22Rv1 (cell line): ENCODE measurements around the gene HCN2.

Experiments used
- ZFX ChIP-seq: fragments of 450-650 bp; IDR thresholded peaks from 2 replicates; pipeline ENCODE4 v1.6.1; 2017; ENCODE audit warnings: antibody characterized with exemption, borderline replicate concordance
- TF ChIP-seq, protein P1 (sequence below): fragments of 450-650 bp; IDR thresholded peaks from 2 replicates; pipeline ENCODE4 v1.5.1; 2017; ENCODE audit warnings: mild to moderate bottlenecking

DNA sequence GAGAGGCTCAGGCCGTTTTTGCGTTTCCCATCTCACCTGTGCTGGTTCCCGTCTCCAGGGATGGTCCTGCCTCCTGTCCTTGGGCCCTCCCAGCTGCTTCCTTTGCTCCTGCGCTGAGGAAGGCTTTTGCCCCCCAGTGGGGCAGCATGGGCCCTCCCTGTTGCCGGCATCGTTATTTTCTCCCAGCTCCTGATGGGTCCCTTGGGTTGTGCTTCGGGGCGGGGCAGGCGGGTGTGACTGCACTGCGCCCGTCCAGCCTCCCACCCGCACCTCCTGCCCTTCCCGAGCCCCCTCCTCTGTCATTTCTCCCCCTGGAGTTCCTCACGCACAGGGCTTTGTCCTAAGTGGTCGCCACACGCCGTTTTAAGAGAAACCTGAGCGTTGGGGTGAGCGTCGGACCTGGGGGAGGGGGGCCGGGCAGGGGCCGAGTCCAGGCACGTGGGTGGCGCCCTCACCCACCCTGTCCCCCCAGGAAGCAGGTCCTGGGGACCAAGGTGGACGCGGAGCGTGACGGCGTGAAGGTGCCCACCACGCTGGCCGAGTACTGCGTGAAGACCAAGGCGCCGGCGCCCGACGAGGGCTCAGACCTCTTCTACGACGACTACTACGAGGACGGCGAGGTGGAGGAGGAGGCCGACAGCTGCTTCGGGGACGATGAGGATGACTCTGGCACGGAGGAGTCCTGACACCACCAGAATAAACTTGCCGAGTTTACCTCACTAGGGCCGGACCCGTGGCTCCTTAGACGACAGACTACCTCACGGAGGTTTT, 48.6 kb upstream of the HCN2 start:
- TF ChIP-seq, protein P1, sequence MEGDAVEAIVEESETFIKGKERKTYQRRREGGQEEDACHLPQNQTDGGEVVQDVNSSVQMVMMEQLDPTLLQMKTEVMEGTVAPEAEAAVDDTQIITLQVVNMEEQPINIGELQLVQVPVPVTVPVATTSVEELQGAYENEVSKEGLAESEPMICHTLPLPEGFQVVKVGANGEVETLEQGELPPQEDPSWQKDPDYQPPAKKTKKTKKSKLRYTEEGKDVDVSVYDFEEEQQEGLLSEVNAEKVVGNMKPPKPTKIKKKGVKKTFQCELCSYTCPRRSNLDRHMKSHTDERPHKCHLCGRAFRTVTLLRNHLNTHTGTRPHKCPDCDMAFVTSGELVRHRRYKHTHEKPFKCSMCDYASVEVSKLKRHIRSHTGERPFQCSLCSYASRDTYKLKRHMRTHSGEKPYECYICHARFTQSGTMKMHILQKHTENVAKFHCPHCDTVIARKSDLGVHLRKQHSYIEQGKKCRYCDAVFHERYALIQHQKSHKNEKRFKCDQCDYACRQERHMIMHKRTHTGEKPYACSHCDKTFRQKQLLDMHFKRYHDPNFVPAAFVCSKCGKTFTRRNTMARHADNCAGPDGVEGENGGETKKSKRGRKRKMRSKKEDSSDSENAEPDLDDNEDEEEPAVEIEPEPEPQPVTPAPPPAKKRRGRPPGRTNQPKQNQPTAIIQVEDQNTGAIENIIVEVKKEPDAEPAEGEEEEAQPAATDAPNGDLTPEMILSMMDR, result no peak
- TF ChIP-seq ZFX, result no peak
